HG03565 (cell line): ENCODE data around the gene EPN3.

ENCODE experiments used
- ATAC-seq: cut with Tn5 transposase; IDR thresholded peaks from one replicate; pipeline ENCODE4 v1.9.1; 2021; ENCODE audit warnings: mild to moderate bottlenecking, moderate library complexity; ENCODE audit not compliant: unreplicated experiment

Gene EPN3

GRCh38 chr17:50547736-50548083, 15.2 kb downstream of the EPN3 start:
- ATAC-seq, result no peak

- no peak for ATAC-seq
These were observed 16.3 kb downstream of the EPN3 start for GRCh38 chr17:50548831-50549230.

- no peak for ATAC-seq
These were observed 16.9 kb downstream of the EPN3 start for GRCh38 chr17:50549256-50549941.

DNA sequence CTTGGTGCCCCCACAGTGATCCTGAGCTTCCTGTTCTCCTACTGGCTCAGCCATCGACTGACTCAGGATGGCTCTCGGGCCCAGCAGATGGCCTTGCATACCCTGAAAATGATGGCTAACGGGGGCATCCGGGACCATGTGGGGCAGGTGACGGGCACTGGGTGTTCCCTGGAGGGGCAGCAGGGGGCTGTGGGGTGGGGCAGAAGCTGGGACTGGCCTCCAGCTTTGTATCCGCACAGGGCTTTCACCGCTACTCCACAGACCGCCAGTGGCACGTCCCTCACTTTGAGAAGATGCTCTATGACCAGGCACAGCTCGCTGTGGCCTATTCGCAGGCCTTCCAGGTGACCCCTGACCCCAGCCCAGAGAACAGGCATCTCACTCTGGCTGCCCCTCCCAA, 17.4 kb downstream of the EPN3 start:
- no peak for ATAC-seq

- ATAC-seq, result no peak
These were observed 18.3 kb downstream of the EPN3 start for GRCh38 chr17:50550661-50551432.

DNA sequence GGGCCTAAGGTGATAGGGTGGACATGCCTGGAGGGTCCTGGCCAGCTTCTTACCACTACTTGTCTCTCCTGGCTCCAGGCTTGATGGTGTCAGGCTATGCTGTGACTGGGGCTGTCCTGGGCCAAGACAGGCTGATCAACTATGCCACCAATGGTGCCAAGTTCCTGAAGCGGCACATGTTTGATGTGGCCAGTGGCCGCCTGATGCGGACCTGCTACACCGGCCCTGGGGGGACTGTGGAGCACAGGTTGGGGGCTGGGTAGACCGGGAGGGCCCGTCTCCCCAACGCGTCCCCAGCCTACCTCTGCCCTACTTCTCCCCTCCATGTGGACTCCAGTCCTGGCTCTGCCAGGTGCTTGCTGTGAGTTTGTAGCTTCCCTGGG, 18.9 kb downstream of the EPN3 start:
- ATAC-seq, result no peak

- ATAC-seq, result no peak
These were observed 19.3 kb downstream of the EPN3 start for GRCh38 chr17:50551884-50552283.

GRCh38 chr17:50554201-50554600, 21.7 kb downstream of the EPN3 start:
- ATAC-seq, result no peak

DNA sequence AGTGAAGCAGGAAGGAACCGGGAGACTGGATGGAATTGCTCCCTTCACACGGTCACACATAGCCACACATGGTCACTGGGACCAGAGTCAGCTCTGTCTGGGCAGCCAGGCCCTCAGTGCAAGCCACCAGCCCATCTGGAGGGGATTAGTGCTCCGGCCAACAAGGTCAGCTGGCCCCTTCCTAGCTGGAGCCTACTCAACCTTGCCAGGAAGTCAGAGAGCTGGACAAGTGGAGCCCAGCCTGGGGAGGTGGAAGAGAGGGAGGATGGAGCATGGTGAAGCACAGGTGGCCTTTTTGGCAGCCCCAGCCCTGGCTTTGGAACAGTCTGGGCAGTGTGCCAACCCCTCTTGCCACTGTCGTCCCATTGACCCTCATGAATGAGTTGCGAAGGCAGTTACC, 24.3 kb downstream of the EPN3 start:
- no peak for ATAC-seq

- ATAC-seq, result no peak
These were observed 25.1 kb downstream of the EPN3 start for GRCh38 chr17:50557630-50558029.

DNA sequence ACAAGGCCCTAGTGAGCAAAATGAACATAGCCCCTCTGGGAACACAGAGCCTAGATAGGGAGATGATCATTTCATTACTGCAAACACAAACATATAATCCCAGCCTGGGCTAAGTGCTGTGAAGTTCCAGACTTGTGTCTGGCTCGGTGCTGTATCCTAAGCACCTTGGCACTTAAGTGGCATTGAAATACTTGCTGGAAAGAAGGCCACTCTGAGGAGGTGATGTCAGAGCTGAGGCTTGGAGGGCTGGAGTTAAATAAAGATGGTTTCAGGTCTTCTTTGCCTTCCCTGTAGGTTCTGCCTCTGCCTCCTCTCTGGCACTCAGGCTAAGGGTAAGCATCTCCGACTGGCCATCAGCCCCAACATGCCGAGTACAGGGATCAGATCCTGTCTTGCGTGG, 25.6 kb downstream of the EPN3 start:
- ATAC-seq, result no peak

- ATAC-seq, result no peak
These were observed 26.0 kb downstream of the EPN3 start for GRCh38 chr17:50558581-50558940.

DNA sequence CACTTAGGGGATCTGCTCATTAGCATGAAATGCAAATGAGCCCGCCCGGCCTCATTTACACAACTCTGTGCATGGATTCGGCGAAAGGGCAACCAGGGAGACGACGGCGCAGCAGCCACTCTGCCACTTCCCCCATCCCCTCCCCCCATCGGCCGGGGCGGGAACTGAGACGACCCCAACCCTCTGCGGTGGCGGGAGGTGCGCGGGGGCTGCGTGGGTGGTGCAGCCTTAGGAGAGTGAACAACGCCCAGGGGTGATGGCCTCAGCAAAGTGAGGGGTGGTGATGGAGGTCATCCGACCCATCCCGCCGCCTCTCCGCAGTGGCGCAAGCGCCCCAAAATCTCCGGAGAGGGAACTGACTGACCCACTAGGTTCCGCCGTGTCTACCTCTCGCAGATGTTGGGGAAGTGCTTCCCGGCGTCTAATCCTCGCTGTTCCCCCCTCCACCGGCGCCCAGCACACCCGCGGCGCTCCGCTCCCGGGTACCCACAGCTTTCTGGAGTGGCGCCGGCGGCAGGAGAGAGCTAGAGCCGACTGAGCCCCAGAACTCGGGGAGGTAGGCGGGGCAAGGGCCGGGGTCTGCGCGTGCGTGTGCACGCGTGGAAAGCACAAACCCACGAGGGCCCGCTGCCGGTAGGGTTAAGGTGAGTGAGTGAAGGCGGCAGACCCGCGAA, 26.5 kb downstream of the EPN3 start:
- ATAC-seq, result no peak

GRCh38 chr17:50559674-50560184, 27.2 kb downstream of the EPN3 start:
- no peak for ATAC-seq

GRCh38 chr17:50560185-50560824, 27.8 kb downstream of the EPN3 start, which contains the start of gene CACNA1G:
Gene CACNA1G (plus strand): TSS chr17:50560715. CDS start chr17:50561460, 745 bp downstream.
- ATAC-seq, result peak; percentile 76

GRCh38 chr17:50560931-50561745, 28.6 kb downstream of the EPN3 start:
- no peak for ATAC-seq

GRCh38 chr17:50561746-50562141, 29.2 kb downstream of the EPN3 start:
- no peak for ATAC-seq

GRCh38 chr17:50562242-50563091, 29.9 kb downstream of the EPN3 start:
- ATAC-seq, result no peak

DNA sequence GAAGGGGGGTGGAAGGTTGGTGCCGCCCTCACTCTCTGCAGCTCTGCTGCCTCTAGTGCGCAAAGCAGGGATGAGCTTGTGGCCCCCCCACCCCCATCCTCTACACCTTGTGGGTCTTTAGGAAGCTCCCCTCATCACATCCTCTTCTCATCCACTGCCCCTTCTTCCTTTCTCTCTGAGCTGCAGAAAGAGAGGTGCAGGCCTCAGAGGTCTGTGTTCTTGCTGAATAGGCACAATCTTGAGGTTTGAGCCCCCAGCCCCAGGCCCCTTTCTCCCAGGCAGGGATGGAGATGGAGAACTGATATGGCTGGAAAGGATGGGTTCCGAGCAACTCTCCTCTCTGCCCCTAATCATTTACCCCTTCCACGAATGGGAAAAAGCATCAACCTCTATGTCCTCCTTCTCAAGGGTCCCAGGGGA, 30.6 kb downstream of the EPN3 start:
- no peak for ATAC-seq

DNA sequence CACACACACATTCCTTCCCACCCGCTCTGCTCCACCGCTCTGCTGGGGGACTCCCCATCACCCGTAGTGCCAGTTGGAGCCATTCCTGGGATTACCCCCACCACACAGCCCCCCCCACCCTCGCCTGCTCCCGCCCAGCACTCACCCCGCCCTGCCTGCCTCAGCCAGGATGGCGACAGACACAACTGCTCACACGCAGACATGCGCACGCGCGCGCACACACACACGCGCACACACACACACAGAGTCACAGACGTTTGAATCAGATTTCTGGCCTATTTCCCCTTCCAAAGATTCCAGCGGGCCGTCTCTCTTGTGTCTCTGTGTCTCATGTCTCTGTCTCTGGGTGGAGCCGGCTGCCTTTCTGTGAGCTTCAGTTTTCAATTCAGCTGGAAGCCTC, 32.4 kb downstream of the EPN3 start:
- no peak for ATAC-seq
